H1 (cell line): ENCODE results near the gene PSMD7. TPM values are rescaled to one million over a fixed set of nuclear protein-coding genes. Genes with fewer than 3 reads are reported as not detected.
A peak's percentile ranks its signal among the peaks of the same experiment; 100 is the strongest.

ENCODE experiments used
- CTCF ChIA-PET: fragments of 300-600 bp; sonication (Branson Sonifier 250); formaldehyde crosslinking; loops from one replicate; lab custom pipeline; 2021; ENCODE audit not compliant: partially characterized antibody; lab: Charles Lee
- POLR2A ChIA-PET: fragments of 300-600 bp; sonication (Branson Sonifier 250); formaldehyde crosslinking; loops from one replicate; lab custom pipeline; 2021; ENCODE audit warnings: inconsistent platforms; ENCODE audit not compliant: partially characterized antibody; lab: Charles Lee
- DNase-seq, 2 experiments: peaks; one replicate each; pipeline versions ENCODE4 v3.0.0 to v3.0.0-alpha.2; 2010 to 2022; ENCODE audit warnings: low spot score in 2 of 2, low read depth in 1 of 2, mixed read lengths in 1 of 2
- FAIRE-seq: peaks from 2 replicates; lab custom pipeline; 2011; peaks lifted over from hg19 to GRCh38; lab: Jason Lieb, UNC
- H2AFZ ChIP-seq: 2 replicates; pipeline ENCODE4 v1.8.1; 2012; ENCODE audit warnings: low read length, inconsistent platforms
- H2AK5ac ChIP-seq: 2 replicates; pipeline ENCODE4 v1.6.1; 2013; ENCODE audit warnings: low read depth, low read length
- H2BK120ac ChIP-seq: replicated peaks from 2 replicates; pipeline ENCODE3; 2013; ENCODE audit warnings: low read depth, low read length, inconsistent platforms
- H2BK12ac ChIP-seq: 2 replicates; pipeline ENCODE4 v1.6.1; 2013; ENCODE audit warnings: low read depth, low read length
- H2BK15ac ChIP-seq: 2 replicates; pipeline ENCODE4 v1.6.1; 2013; ENCODE audit warnings: low read length
- H2BK20ac ChIP-seq: 2 replicates; pipeline ENCODE4 v1.6.1; 2013; ENCODE audit warnings: low read length
- H2BK5ac ChIP-seq: 2 replicates; pipeline ENCODE4 v1.6.1; 2013; ENCODE audit warnings: low read depth, low read length
- H3K14ac ChIP-seq: 2 replicates; pipeline ENCODE4 v1.6.1; 2013; ENCODE audit warnings: inconsistent platforms; ENCODE audit not compliant: insufficient read length
- H3K18ac ChIP-seq: 2 replicates; pipeline ENCODE4 v1.6.1; 2013; ENCODE audit warnings: low read length; ENCODE audit errors: extremely low read depth
- H3K23ac ChIP-seq: 2 replicates; pipeline ENCODE4 v1.6.1; 2013; ENCODE audit warnings: inconsistent platforms; ENCODE audit not compliant: insufficient read length
- H3K23me2 ChIP-seq: 2 replicates; pipeline ENCODE4 v1.6.1; 2013; ENCODE audit warnings: low read depth, low read length
- H3K27ac ChIP-seq: 2 replicates; pipeline ENCODE4 v1.6.1; 2011; ENCODE audit warnings: low read depth, low read length, inconsistent platforms
- H3K27me3 ChIP-seq, 4 experiments: replicated peaks in 1 of 4; 1 replicate in 1 of 4; 2 replicates in 3 of 4; pipeline versions ENCODE4 v1.6.1 to v1.8.1; 2011 to 2013; ENCODE audit warnings: low read length in 3 of 4, mild to moderate bottlenecking in 3 of 4, inconsistent platforms in 2 of 4, mixed read lengths in 2 of 4, moderate library complexity in 1 of 4; ENCODE audit not compliant: control insufficient read depth in 3 of 4, insufficient read depth in 3 of 4; ENCODE audit errors: extremely low read depth in 1 of 4
- H3K36me3 ChIP-seq, 4 experiments: 2 replicates each; pipeline versions ENCODE4 v1.6.1 to v1.8.1; 2011 to 2013; ENCODE audit warnings: mild to moderate bottlenecking in 4 of 4, low read length in 3 of 4, moderate library complexity in 2 of 4, control low read depth in 1 of 4, inconsistent platforms in 1 of 4; ENCODE audit not compliant: insufficient read depth in 4 of 4, control insufficient read depth in 2 of 4
- H3K4ac ChIP-seq: replicated peaks from 2 replicates; pipeline ENCODE3; 2013; ENCODE audit warnings: low read length, low read depth, mixed read lengths, inconsistent platforms; ENCODE audit not compliant: insufficient read length
- H3K4me1 ChIP-seq, 4 experiments: replicated peaks in 1 of 4; 1 replicate in 1 of 4; 2 replicates in 3 of 4; pipeline versions ENCODE4 v1.6.1 to v1.8.1; 2011 to 2013; ENCODE audit warnings: low read length in 3 of 4, inconsistent platforms in 2 of 4, mixed read lengths in 1 of 4; ENCODE audit not compliant: insufficient read depth in 4 of 4, control insufficient read depth in 3 of 4
- H3K4me2 ChIP-seq, 2 experiments: 2 replicates each; pipeline versions ENCODE4 v1.6.1 to v1.8.1; 2011 to 2013; ENCODE audit warnings: low read depth in 2 of 2, low read length in 2 of 2, control low read depth in 1 of 2, inconsistent platforms in 1 of 2, mild to moderate bottlenecking in 1 of 2; ENCODE audit not compliant: insufficient read depth in 1 of 2
- H3K4me3 ChIP-seq, 4 experiments: fragments of 200-600, 300-600 bp in 1 of 4; sonication (generic), shearing (Covaris generic), sonication (Bioruptor Twin) in 1 of 4; 2 replicates each; pipeline versions ENCODE4 v1.5.1 to v1.8.1; 2011 to 2016; ENCODE audit warnings: low read length in 4 of 4, low read depth in 3 of 4, control low read depth in 2 of 4, inconsistent platforms in 2 of 4, mild to moderate bottlenecking in 2 of 4, mixed read lengths in 1 of 4, moderate library complexity in 1 of 4; ENCODE audit not compliant: insufficient read depth in 2 of 4; ENCODE audit errors: extremely low read depth in 1 of 4
- H3K56ac ChIP-seq: replicated peaks from 2 replicates; pipeline ENCODE3; 2013; ENCODE audit warnings: low read depth, mild to moderate bottlenecking, mixed read lengths, low read length, inconsistent platforms; ENCODE audit not compliant: insufficient read length
- H3K79me1 ChIP-seq: 2 replicates; pipeline ENCODE4 v1.6.1; 2013; ENCODE audit warnings: low read depth, low read length, control low read depth
- H3K79me2 ChIP-seq, 2 experiments: 2 replicates each; pipeline versions ENCODE4 v1.6.1 to v1.8.1; 2012 to 2013; ENCODE audit warnings: low read length in 2 of 2, mild to moderate bottlenecking in 2 of 2, inconsistent platforms in 1 of 2; ENCODE audit not compliant: insufficient read depth in 2 of 2, control insufficient read depth in 1 of 2
- H3K9ac ChIP-seq, 4 experiments: replicated peaks in 1 of 4; 1 replicate in 1 of 4; 2 replicates in 3 of 4; pipeline versions ENCODE4 v1.6.1 to v1.8.1; 2011 to 2013; ENCODE audit warnings: low read depth in 3 of 4, low read length in 3 of 4, control low read depth in 2 of 4, mild to moderate bottlenecking in 2 of 4, moderate library complexity in 2 of 4, inconsistent platforms in 1 of 4; ENCODE audit errors: extremely low read depth in 1 of 4
- H3K9me3 ChIP-seq, 2 experiments: 2 replicates each; pipeline versions ENCODE4 v1.6.1 to v1.8.1; 2012 to 2013; ENCODE audit warnings: mild to moderate bottlenecking in 2 of 2, moderate library complexity in 2 of 2, control low read depth in 1 of 2, inconsistent platforms in 1 of 2, low read depth in 1 of 2, low read length in 1 of 2, mixed read lengths in 1 of 2; ENCODE audit not compliant: insufficient read depth in 2 of 2
- H4K20me1 ChIP-seq, 2 experiments: replicated peaks in 1 of 2; 2 replicates each; pipeline versions ENCODE3 to v1.8.1; 2011 to 2013; ENCODE audit warnings: inconsistent platforms in 2 of 2, low read length in 2 of 2, mild to moderate bottlenecking in 1 of 2; ENCODE audit not compliant: insufficient read depth in 2 of 2, control insufficient read depth in 1 of 2
- H4K5ac ChIP-seq: 2 replicates; pipeline ENCODE4 v1.6.1; 2013; ENCODE audit warnings: low read length, low read depth, mixed read lengths, inconsistent platforms; ENCODE audit not compliant: insufficient read length
- H4K8ac ChIP-seq: 2 replicates; pipeline ENCODE4 v1.8.0; 2013; ENCODE audit warnings: mild to moderate bottlenecking, moderate library complexity, low read length, inconsistent platforms; ENCODE audit not compliant: insufficient read depth; ENCODE audit errors: extremely low read depth
- H4K91ac ChIP-seq: replicated peaks from 2 replicates; pipeline ENCODE3; 2013; ENCODE audit warnings: low read length, mixed read lengths, inconsistent platforms; ENCODE audit not compliant: insufficient read length
- ASH2L ChIP-seq: fragments of 200-600, 300-600 bp; sonication (generic); IDR thresholded peaks from one replicate; pipeline ENCODE4 v1.7.1; 2017; ENCODE audit warnings: low read length
- BACH1 ChIP-seq: IDR thresholded peaks from 2 replicates; pipeline ENCODE4 v1.6.1; 2012; ENCODE audit warnings: low read length, improper control_type of control experiment
- GABPA ChIP-seq: IDR thresholded peaks from 2 replicates; pipeline ENCODE4 v1.6.1; 2011; ENCODE audit warnings: mild to moderate bottlenecking, low read length, moderate library complexity, borderline replicate concordance; ENCODE audit not compliant: insufficient read depth
- POLR2A ChIP-seq, 2 experiments: IDR thresholded peaks; 1 replicate in 1 of 2; 2 replicates in 1 of 2; pipeline ENCODE4 v1.6.1; 2011; ENCODE audit warnings: low read depth in 2 of 2, low read length in 2 of 2, mild to moderate bottlenecking in 2 of 2; ENCODE audit errors: control extremely low read depth in 1 of 2
- RBBP5 ChIP-seq: IDR thresholded peaks from 2 replicates; pipeline ENCODE4 v1.7.1; 2012; ENCODE audit warnings: low read depth, mild to moderate bottlenecking, inconsistent platforms, low read length, moderate library complexity, borderline replicate concordance
- RFX5 ChIP-seq: IDR thresholded peaks from 2 replicates; pipeline ENCODE4 v1.6.1; 2011; ENCODE audit warnings: low read depth, low read length, improper control_type of control experiment, borderline replicate concordance
- TBP ChIP-seq: IDR thresholded peaks from 2 replicates; pipeline ENCODE4 v1.6.1; 2011; ENCODE audit warnings: low read depth, low read length, improper control_type of control experiment
- WGBS, 2 experiments: shearing (Covaris generic) in 1 of 2; methylation state at CpG; one replicate each; pipeline versions ENCODE4 v1.1.6 to v1.1.7; 2013 to 2015; ENCODE audit warnings: low lambda C conversion rate in 2 of 2, mixed read lengths in 2 of 2, inconsistent platforms in 1 of 2, low coverage in 1 of 2, missing lambda C conversion rate in 1 of 2; ENCODE audit not compliant: insufficient replicate concordance in 2 of 2, insufficient coverage in 1 of 2, insufficient read length in 1 of 2; ENCODE audit errors: extremely low coverage in 1 of 2, missing lambda C conversion rate in 1 of 2; 5-methylcytosine and 5-hydroxymethylcytosine counted together
- long read RNA-seq, 2 experiments: library from RNA in 1 of 2; library from capped mRNA in 1 of 2; stranded (forward); transcript quantifications; one replicate each; pipeline ENCODE4 v2.0.0, GENCODE V29; 2021; ENCODE audit warnings: inconsistent platforms in 1 of 2
- polyA minus RNA-seq, 3 experiments: library from RNA; depleted of rRNA, polyadenylated mRNA; stranded (reverse); fragments of >200 nt; gene quantifications; 1 replicate in 2 of 3; 2 replicates in 1 of 3; pipeline ENCODE4 v1.2.3, GENCODE V29; 2011
- polyA plus RNA-seq, 7 experiments: library from polyadenylated mRNA; depleted of rRNA in 3 of 7; stranded (reverse) in 5 of 7; unstranded in 2 of 7; fragments of >200 nt in 5 of 7; fragments of 200-250 nt in 2 of 7; gene quantifications; 1 replicate in 5 of 7; 2 replicates in 1 of 7; 4 replicates in 1 of 7; pipeline versions ENCODE4 v1.2.1 to v1.2.3, GENCODE V29; 2011 to 2013; ENCODE audit warnings: missing spikeins in 2 of 7, mixed read lengths in 2 of 7
- total RNA-seq: library from RNA; stranded (reverse); fragmentation: NEBNext Ultra II Directional; extraction: Animal tissue kit (Norgen Biotek cat#: 25700); gene quantifications from 2 replicates; pipeline ENCODE4 v1.2.1, GENCODE V29; 2021
- TF ChIP-seq, protein P1 (sequence below): IDR thresholded peaks from 2 replicates; pipeline ENCODE4 v1.6.1; 2012; ENCODE audit warnings: inconsistent platforms

PSMD7 gene
- 148 and 153 TPM in 2 replicates for total RNA-seq
- polyA plus RNA-seq (2011; rRNA removed), result 72.0 and 91.1 TPM in 2 replicates
- polyA plus RNA-seq (2011; cell fraction: cytosol; rRNA removed), result 139 TPM
- polyA plus RNA-seq (2011; cell fraction: nucleus; rRNA removed), result 71.8 TPM
- 187 to 200 TPM (median 193 TPM) in 4 replicates for polyA plus RNA-seq (2012, experiment 1 of 2)
- 44.4 TPM for polyA plus RNA-seq (2012, experiment 2 of 2)
- 126 TPM for polyA plus RNA-seq (2013, experiment 1 of 2)
- polyA plus RNA-seq (2013, experiment 2 of 2), result 130 TPM
- 96.0 and 119 TPM in 2 replicates for polyA minus RNA-seq (2011; rRNA and poly(A)+ RNA removed)
- polyA minus RNA-seq (2011; cell fraction: cytosol; rRNA and poly(A)+ RNA removed), result 80.3 TPM
- polyA minus RNA-seq (2011; cell fraction: nucleus; rRNA and poly(A)+ RNA removed), result 67.5 TPM
- long read RNA-seq, experiment 1, transcript PSMD7-201 (7 exons, 1,670 nt), result major isoform, 101 of 193 reads
- long read RNA-seq, experiment 1, partial matches to known transcripts, result 22 of 193 reads
- long read RNA-seq, experiment 1, other reads (novel, unspliced or antisense), result 63 of 193 reads
- long read RNA-seq, experiment 2, transcript PSMD7-201 (7 exons, 1,670 nt), result major isoform, 529 of 589 reads
- long read RNA-seq, experiment 2, partial matches to known transcripts, result 44 of 589 reads
- long read RNA-seq, experiment 2, other reads (novel, unspliced or antisense), result 14 of 589 reads

- Histone ChIP-seq H2BK15ac (no peak within 1 kb of the TSS), H2BK120ac (peak within 1 kb of the TSS; percentile 71), H3K79me2 (peaks cover 20 to 35% of the 10 kb centered on the region in 2 experiments), H3K4me2 (peak within 1 kb of the TSS; percentile 79 to 95), H2BK12ac (peak within 1 kb of the TSS; percentile 52; the same call in 1 of the 2 replicates), H3K36me3 (peaks cover 14 to 30% (median 26%) of the 10 kb centered on the region in 4 experiments), H2BK20ac (no peak within 1 kb of the TSS), H4K91ac (peak within 1 kb of the TSS; percentile 97), H3K23me2 (peaks cover 2% of the 10 kb centered on the region; the same call in 1 of the 2 replicates), H3K9me3 (peaks cover 0 to 4% of the 10 kb centered on the region in 2 experiments; a peak in 1 of 4 replicates), H3K14ac (no peak within 1 kb of the TSS), H3K79me1 (peaks cover 3% of the 10 kb centered on the region; the same call in 1 of the 2 replicates), H3K4me3 (peak within 1 kb of the TSS; percentile 74 to 96 (median 84)), H3K4me1 (no peaks in the 10 kb centered on the region; a peak in 1 of 7 replicates), H4K8ac (peak within 1 kb of the TSS; percentile 97), H2AFZ (peak within 1 kb of the TSS; percentile 90), H3K9ac (peak within 1 kb of the TSS; percentile 91 to 99 (median 92)), H2AK5ac (no peak within 1 kb of the TSS), H2BK5ac (peak within 1 kb of the TSS; percentile 95), H4K20me1 (peaks cover 0 to 10% of the 10 kb centered on the region in 2 experiments), H3K4ac (peak within 1 kb of the TSS; percentile 99), H4K5ac (peak within 1 kb of the TSS; percentile 99), H3K27ac (peak within 1 kb of the TSS; percentile 97), H3K18ac (peak within 1 kb of the TSS; percentile 64; the same call in 1 of the 2 replicates), H3K23ac (no peak within 1 kb of the TSS), H3K56ac (peak within 1 kb of the TSS; percentile 98), H3K27me3 (no peaks in the 10 kb centered on the region; a peak in 1 of 7 replicates)
- peak; percentile 46 to 93 for DNase-seq
- 2% methylated on average over 56 of the region's 60 CpGs; no CpG with 5 or more reads in 1 of the 2 experiments for WGBS, 2 experiments
- POLR2A ChIA-PET, result interaction anchor here (1.0 to 3.8 kb wide), 10 partner anchors 10 to 370 kb away, joined by 3 to 29 read pairs (median 5); partner anchors contain the start of genes GLG1 and RFWD3
- FAIRE-seq, result no peak
- CTCF ChIA-PET, result interaction anchor here (0.5 to 3.0 kb wide), 4 partner anchors 11 to 158 kb away, joined by 3 to 11 read pairs (median 4); no protein-coding TSS in a partner anchor
- TF ChIP-seq BACH1 (peak; percentile 48; the same call in 1 of the 2 replicates), ASH2L (peak; percentile 45), GABPA (peak; percentile 80; the same call in 1 of the 2 replicates), POLR2A (IDR thresholded peaks at IDR 0.05; ENCODE audit: control extremely low read depth in 1 of 2, low read depth in 2 of 2, low read length in 2 of 2) (peak; percentile 82 to 92), RFX5 (no peak), TBP (peak; percentile 65), RBBP5 (peak; percentile 96)
- TF ChIP-seq, protein P1, sequence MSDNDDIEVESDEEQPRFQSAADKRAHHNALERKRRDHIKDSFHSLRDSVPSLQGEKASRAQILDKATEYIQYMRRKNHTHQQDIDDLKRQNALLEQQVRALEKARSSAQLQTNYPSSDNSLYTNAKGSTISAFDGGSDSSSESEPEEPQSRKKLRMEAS, result peak; percentile 98
Observed at GRCh38 chr16:74296432-74297144, at the start of gene PSMD7. PSMD7 (plus strand) TSS chr16:74296814; CDS start chr16:74296915, 101 bp downstream.
